ENCODE results near the gene ENDOD1. TPM values are rescaled to one million over a fixed set of nuclear protein-coding genes. Genes with fewer than 3 reads are reported as not detected.
"Not testable (repeated sequence)": the region's sequence is repeated elsewhere in the genome, so short reads cannot be mapped to it uniquely, and the experiment has no call there.

Gene ENDOD1
- total RNA-seq, 6 experiments from 2014 or later, result 23.1 to 27.3 (median 25.3) TPM

GRCh38 chr11:95108671-95109551 lies 19.3 kb downstream of the ENDOD1 start:
- no peak for TF ChIP-seq CTCF (IDR thresholded peaks at IDR 0.05)
- peaks cover 34% of the 10 kb centered on the region for H3K4me1 Mint-ChIP-seq (ENCODE audit: low read depth)
- H3K4me3 Mint-ChIP-seq, result no peak overlapping the region
- no peak overlapping the region for H3K27ac Mint-ChIP-seq
- peaks cover 6% of the 10 kb centered on the region for H3K27me3 Mint-ChIP-seq (ENCODE audit: insufficient read depth)
- DNase-seq, result no peak
- H3K36me3 Mint-ChIP-seq (ENCODE audit: low read depth), result peaks cover 6% of the 10 kb centered on the region
- H3K9me3 Mint-ChIP-seq, result no peaks in the 10 kb centered on the region

GRCh38 chr11:95111471-95111870 lies 21.8 kb downstream of the ENDOD1 start:
- H3K27ac Mint-ChIP-seq, H3K4me3 Mint-ChIP-seq: not testable (repeated sequence)

GRCh38 chr11:95111923-95112540 lies 22.4 kb downstream of the ENDOD1 start:
- TF ChIP-seq CTCF (IDR thresholded peaks at IDR 0.05), result no peak
- no peak overlapping the region for H3K27ac Mint-ChIP-seq
- peaks cover 4% of the 10 kb centered on the region for H3K27me3 Mint-ChIP-seq (ENCODE audit: insufficient read depth)
- H3K4me1 Mint-ChIP-seq (ENCODE audit: low read depth), result peaks cover 32% of the 10 kb centered on the region
- H3K36me3 Mint-ChIP-seq (ENCODE audit: low read depth), result peaks cover 6% of the 10 kb centered on the region
- no peak overlapping the region for H3K4me3 Mint-ChIP-seq
- no peaks in the 10 kb centered on the region for H3K9me3 Mint-ChIP-seq
- no peak for DNase-seq

More at GRCh38 chr11:95111471-95111870, 21.8 kb downstream of the ENDOD1 start:
- H3K4me1 Mint-ChIP-seq (ENCODE audit: low read depth), result peaks cover 34% of the 10 kb centered on the region
- H3K27me3 Mint-ChIP-seq (ENCODE audit: insufficient read depth); H3K36me3 Mint-ChIP-seq (ENCODE audit: low read depth); H3K9me3 Mint-ChIP-seq; DNase-seq: not testable (repeated sequence)

- peaks cover 5% of the 10 kb centered on the region; the same call in 1 of the 2 replicates for H3K4me1 Mint-ChIP-seq (ENCODE audit: low read depth)
- DNase-seq, result no peak
- no peak overlapping the region for H3K27ac Mint-ChIP-seq
- H3K36me3 Mint-ChIP-seq (ENCODE audit: low read depth), result no peaks in the 10 kb centered on the region
- H3K9me3 Mint-ChIP-seq, result no peaks in the 10 kb centered on the region
- H3K27me3 Mint-ChIP-seq (ENCODE audit: insufficient read depth), result peaks cover 4% of the 10 kb centered on the region
- TF ChIP-seq CTCF (IDR thresholded peaks at IDR 0.05), result no peak
- no peak overlapping the region for H3K4me3 Mint-ChIP-seq
These were observed 26.0 kb downstream of the ENDOD1 start for GRCh38 chr11:95115597-95115996.

GRCh38 chr11:95119361-95120060 lies 29.9 kb downstream of the ENDOD1 start:
- H3K4me1 Mint-ChIP-seq (ENCODE audit: low read depth), result peaks cover 6% of the 10 kb centered on the region
- H3K27me3 Mint-ChIP-seq (ENCODE audit: insufficient read depth), result no peaks in the 10 kb centered on the region
- H3K9me3 Mint-ChIP-seq, result no peaks in the 10 kb centered on the region
- TF ChIP-seq CTCF (IDR thresholded peaks at IDR 0.05), result no peak
- H3K36me3 Mint-ChIP-seq (ENCODE audit: low read depth), result no peaks in the 10 kb centered on the region
- no peak overlapping the region for H3K4me3 Mint-ChIP-seq
- no peak overlapping the region for H3K27ac Mint-ChIP-seq
- no peak for DNase-seq

Measured in HFFc6 (cell line).